Smooth muscle cell (in vitro differentiated cells): ENCODE data around the gene C2CD4B. TPM values are rescaled to one million over a fixed set of nuclear protein-coding genes. Genes with fewer than 3 reads are reported as not detected.

Source experiments
- DNase-seq: peaks from one replicate; lab custom pipeline; 2025; ENCODE audit not compliant: unreplicated experiment; lab: John Stamatoyannopoulos, UW
- H2AFZ ChIP-seq: fragments of 200-600 bp; sonication (generic); 2 replicates; pipeline ENCODE4 v1.6.0; 2016; ENCODE audit warnings: antibody characterized with exemption, low read depth, mild to moderate bottlenecking
- H3F3A ChIP-seq: fragments of 200-600 bp; sonication (generic); 2 replicates; pipeline ENCODE4 v1.6.0; 2017; ENCODE audit warnings: antibody characterized with exemption, low read depth
- H3K27ac ChIP-seq: fragments of 200-600 bp; sonication (generic); 2 replicates; pipeline ENCODE4 v1.5.1; 2016; ENCODE audit warnings: low read depth, mild to moderate bottlenecking
- H3K27me3 ChIP-seq: fragments of 200-600 bp; sonication (generic); 2 replicates; pipeline ENCODE4 v1.6.1; 2016; ENCODE audit warnings: low read depth, mild to moderate bottlenecking
- H3K36me3 ChIP-seq: fragments of 200-600 bp; sonication (generic); 2 replicates; pipeline ENCODE4 v1.5.1; 2016; ENCODE audit warnings: low read depth
- H3K4me1 ChIP-seq: fragments of 200-600 bp; sonication (generic); 2 replicates; pipeline ENCODE4 v1.5.1; 2016; ENCODE audit warnings: low read depth
- H3K4me2 ChIP-seq: fragments of 200-600 bp; sonication (generic); 2 replicates; pipeline ENCODE4 v1.6.0; 2016; ENCODE audit warnings: mild to moderate bottlenecking
- H3K4me3 ChIP-seq: fragments of 200-600 bp; sonication (generic); 2 replicates; pipeline ENCODE4 v1.5.1; 2016; ENCODE audit warnings: mild to moderate bottlenecking
- H3K79me2 ChIP-seq: fragments of 200-600 bp; sonication (generic); 2 replicates; pipeline ENCODE4 v1.6.0; 2016; ENCODE audit warnings: low read depth, mild to moderate bottlenecking
- H3K9ac ChIP-seq: fragments of 200-600 bp; sonication (generic); 2 replicates; pipeline ENCODE4 v1.6.0; 2016; ENCODE audit warnings: low read depth
- H3K9me3 ChIP-seq: fragments of 200-600 bp; sonication (generic); replicated peaks from 2 replicates; pipeline ENCODE4 v1.5.1; 2016; ENCODE audit warnings: low read depth
- H4K20me1 ChIP-seq: fragments of 200-600 bp; sonication (generic); 2 replicates; pipeline ENCODE4 v1.6.0; 2016; ENCODE audit warnings: low read depth
- WGBS: methylation state at CpG from one replicate; pipeline ENCODE4 v1.1.7; 2016; ENCODE audit warnings: low lambda C conversion rate; 5-methylcytosine and 5-hydroxymethylcytosine counted together
- polyA plus RNA-seq: library from polyadenylated mRNA; unstranded; fragments of >200 nt; fragmentation: Nextera tagmentation; extraction: Ambion mirVana; gene quantifications from 2 replicates; pipeline ENCODE4 v1.2.1, GENCODE V29; 2016
- total RNA-seq: library from RNA; depleted of rRNA; stranded (reverse); fragments of >200 nt; gene quantifications from 2 replicates; pipeline ENCODE4 v1.2.3, GENCODE V29; 2014
- TF ChIP-seq, protein P1 (sequence below): fragments of 200-600 bp; sonication (generic); IDR thresholded peaks from 2 replicates; pipeline ENCODE4 v1.5.1; 2017; ENCODE audit warnings: borderline replicate concordance, mild to moderate bottlenecking, antibody characterized with exemption; ENCODE audit not compliant: insufficient read depth, poor library complexity, severe bottlenecking

The C2CD4B gene
- total RNA-seq (0.72 and 0.81 TPM in 2 replicates), polyA plus RNA-seq (0.71 and 0.98 TPM in 2 replicates)

DNA sequence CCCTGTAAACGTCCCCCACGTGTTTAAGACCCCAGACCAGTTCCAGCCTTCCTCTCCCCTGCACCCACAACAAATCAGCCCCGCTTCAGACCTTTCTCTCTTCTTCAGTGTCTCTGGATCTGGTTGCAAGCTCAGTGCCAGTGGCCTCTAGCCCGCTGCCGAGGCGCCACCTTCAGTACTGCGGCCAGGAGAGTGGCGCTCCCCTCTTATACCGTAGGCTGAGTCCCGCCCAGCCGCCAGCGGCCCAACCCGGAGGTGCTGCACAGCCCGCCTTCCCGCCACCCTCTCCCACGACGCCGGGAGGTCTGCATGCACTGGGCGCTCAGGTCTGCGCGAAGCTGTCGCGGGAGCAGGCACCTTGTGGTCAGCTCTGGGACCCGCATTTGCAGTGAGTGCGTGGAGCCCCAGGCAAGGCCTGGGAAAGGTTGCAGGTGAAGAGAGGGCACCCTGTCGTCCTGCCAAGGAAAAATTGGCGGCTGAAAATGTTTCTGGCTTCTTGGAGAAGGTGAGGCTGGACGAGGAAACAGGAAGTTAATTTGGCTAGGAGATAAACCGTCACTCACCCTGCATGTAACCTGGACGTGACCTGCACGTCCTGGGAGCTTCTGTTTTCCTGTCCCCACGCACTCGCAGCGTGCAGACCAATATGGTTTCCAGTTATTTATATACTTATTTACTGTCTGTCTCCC lies at the start of gene C2CD4B:
TSS of gene C2CD4B (minus strand) at position 182 of the 689 bp plus-strand sequence. CDS start 301 bp downstream, outside the sequence.
- Histone ChIP-seq H3K36me3 (no peaks in the 10 kb centered on the region), H2AFZ (peak within 1 kb of the TSS; percentile 54), H3K4me1 (peaks cover 8% of the 10 kb centered on the region), H4K20me1 (no peaks in the 10 kb centered on the region), H3K9ac (no peak within 1 kb of the TSS), H3F3A (no peaks in the 10 kb centered on the region), H3K27me3 (peaks cover 91% of the 10 kb centered on the region), H3K4me2 (peak within 1 kb of the TSS; percentile 89), H3K27ac (no peak within 1 kb of the TSS), H3K79me2 (no peaks in the 10 kb centered on the region), H3K9me3 (no peaks in the 10 kb centered on the region), H3K4me3 (peak within 1 kb of the TSS; percentile 53)
- DNase-seq: no peak
- TF ChIP-seq, protein P1, sequence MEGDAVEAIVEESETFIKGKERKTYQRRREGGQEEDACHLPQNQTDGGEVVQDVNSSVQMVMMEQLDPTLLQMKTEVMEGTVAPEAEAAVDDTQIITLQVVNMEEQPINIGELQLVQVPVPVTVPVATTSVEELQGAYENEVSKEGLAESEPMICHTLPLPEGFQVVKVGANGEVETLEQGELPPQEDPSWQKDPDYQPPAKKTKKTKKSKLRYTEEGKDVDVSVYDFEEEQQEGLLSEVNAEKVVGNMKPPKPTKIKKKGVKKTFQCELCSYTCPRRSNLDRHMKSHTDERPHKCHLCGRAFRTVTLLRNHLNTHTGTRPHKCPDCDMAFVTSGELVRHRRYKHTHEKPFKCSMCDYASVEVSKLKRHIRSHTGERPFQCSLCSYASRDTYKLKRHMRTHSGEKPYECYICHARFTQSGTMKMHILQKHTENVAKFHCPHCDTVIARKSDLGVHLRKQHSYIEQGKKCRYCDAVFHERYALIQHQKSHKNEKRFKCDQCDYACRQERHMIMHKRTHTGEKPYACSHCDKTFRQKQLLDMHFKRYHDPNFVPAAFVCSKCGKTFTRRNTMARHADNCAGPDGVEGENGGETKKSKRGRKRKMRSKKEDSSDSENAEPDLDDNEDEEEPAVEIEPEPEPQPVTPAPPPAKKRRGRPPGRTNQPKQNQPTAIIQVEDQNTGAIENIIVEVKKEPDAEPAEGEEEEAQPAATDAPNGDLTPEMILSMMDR: no peak
- WGBS: 24% methylated on average over 34 of the region's 34 CpGs

DNA sequence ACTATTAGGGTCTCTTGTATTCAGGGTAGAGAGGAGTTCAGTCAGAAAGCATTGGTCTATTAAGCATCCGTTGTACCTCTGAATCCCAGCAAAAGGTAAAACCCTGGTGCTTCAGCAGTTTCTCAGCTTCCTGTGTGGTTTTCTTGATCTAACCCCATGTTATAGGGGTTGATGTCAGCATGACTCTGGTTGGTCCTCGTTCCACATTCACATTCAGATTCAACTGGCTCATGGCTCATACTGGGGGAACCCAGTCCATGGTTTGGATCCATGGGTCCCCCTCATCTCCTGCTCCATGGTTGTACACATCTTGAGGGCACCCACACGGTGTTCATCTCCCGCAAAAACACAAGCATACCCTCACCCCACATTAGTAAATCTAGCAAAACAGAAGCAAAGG lies 47.7 kb upstream of the C2CD4B start:
- H3K4me2 ChIP-seq: no peak overlapping the region
- H3K9me3 ChIP-seq: peaks cover 4% of the 10 kb centered on the region
- H3F3A ChIP-seq: no peaks in the 10 kb centered on the region
- TF ChIP-seq, protein P1: no peak
- no peaks in the 10 kb centered on the region for H3K79me2 ChIP-seq
- no peaks in the 10 kb centered on the region for H3K27me3 ChIP-seq
- H4K20me1 ChIP-seq: no peaks in the 10 kb centered on the region
- no peaks in the 10 kb centered on the region for H3K36me3 ChIP-seq
- H3K4me3 ChIP-seq: no peak overlapping the region
- no peak overlapping the region for H3K27ac ChIP-seq
- no peak for DNase-seq
- H3K4me1 ChIP-seq: no peaks in the 10 kb centered on the region
- WGBS: 89% methylated on average over 4 of the region's 4 CpGs
- no peak overlapping the region for H3K9ac ChIP-seq
- H2AFZ ChIP-seq: no peak overlapping the region

GRCh38 chr15:62211348-62211747 lies 46.3 kb upstream of the C2CD4B start:
- Histone ChIP-seq H2AFZ (no peak overlapping the region), H3K79me2 (no peaks in the 10 kb centered on the region), H3K27ac (no peak overlapping the region), H3K4me1 (no peaks in the 10 kb centered on the region), H3K4me2 (no peak overlapping the region), H3K9me3 (peaks cover 4% of the 10 kb centered on the region), H3K4me3 (peak overlapping the region; percentile 4), H3K36me3 (no peaks in the 10 kb centered on the region), H3F3A (no peaks in the 10 kb centered on the region), H4K20me1 (no peaks in the 10 kb centered on the region), H3K27me3 (no peaks in the 10 kb centered on the region), H3K9ac (no peak overlapping the region)
- 87% methylated on average over 2 of the region's 2 CpGs for WGBS
- DNase-seq: no peak
- TF ChIP-seq, protein P1: no peak

DNA sequence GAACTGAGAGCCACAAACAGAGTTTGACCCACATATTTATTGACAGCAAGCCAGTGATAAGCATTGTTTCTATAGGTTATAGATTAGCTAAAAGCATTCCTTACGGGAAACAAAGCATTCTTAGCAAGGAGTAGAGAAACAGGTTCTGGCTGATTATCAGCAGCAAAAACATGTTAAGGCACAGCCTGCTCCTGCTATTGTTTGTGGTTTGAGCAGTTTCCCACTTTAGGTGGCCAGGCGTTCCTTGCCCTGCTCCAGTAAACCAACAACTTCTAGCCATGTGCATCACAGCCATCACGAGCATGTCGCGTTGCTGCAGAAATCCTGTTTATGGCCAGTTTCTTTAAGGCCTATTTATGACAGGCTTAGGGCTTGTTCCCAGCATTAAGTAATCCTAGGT lies 44.7 kb upstream of the C2CD4B start:
- Histone ChIP-seq H3K27me3 (no peaks in the 10 kb centered on the region), H3K4me3 (peak overlapping the region; percentile 4), H3K9ac (no peak overlapping the region), H3F3A (no peaks in the 10 kb centered on the region), H3K4me2 (peak overlapping the region; percentile 39), H3K9me3 (peaks cover 4% of the 10 kb centered on the region), H3K4me1 (no peaks in the 10 kb centered on the region), H2AFZ (no peak overlapping the region), H4K20me1 (no peaks in the 10 kb centered on the region), H3K27ac (peak overlapping the region; percentile 65), H3K36me3 (no peaks in the 10 kb centered on the region), H3K79me2 (no peaks in the 10 kb centered on the region)
- 54% methylated on average over 5 of the region's 5 CpGs for WGBS
- no peak for DNase-seq
- TF ChIP-seq, protein P1: no peak
